Gastroesophageal sphincter (tissue), 4 donors: ENCODE data around the gene LURAP1L. TPM values are rescaled to one million over a fixed set of nuclear protein-coding genes. Genes with fewer than 3 reads are reported as not detected.
A peak's percentile ranks its signal among the peaks of the same experiment; 100 is the strongest.

Experiments used
- ATAC-seq: fragments of 150-250 bp; one replicate; pipeline ENCODE4 v1.9.1; 2016; ENCODE audit warnings: mild to moderate bottlenecking, moderate library complexity
- H3K27ac ChIP-seq, 4 donors: fragments of 200-600 bp; sonication (generic) in 3 of 4; 1 replicate in 3 of 4; 2 replicates in 1 of 4; pipeline ENCODE4 v1.5.1; 2016 to 2019
- H3K27me3 ChIP-seq: fragments of 200-600 bp; sonication (generic); one replicate; pipeline ENCODE4 v1.5.1; 2019
- H3K36me3 ChIP-seq, 2 donors: fragments of 200-600 bp; sonication (generic); one replicate each; pipeline ENCODE4 v1.5.1; 2019; ENCODE audit warnings: control low read depth in 1 of 2
- H3K4me1 ChIP-seq, 3 donors: fragments of 200-600 bp; sonication (generic); 1 replicate in 2 of 3; 2 replicates in 1 of 3; pipeline ENCODE4 v1.5.1; 2016 to 2019; ENCODE audit warnings: control low read depth in 2 of 3
- H3K4me3 ChIP-seq, 2 donors: fragments of 200-600 bp; sonication (generic); one replicate each; pipeline ENCODE4 v1.5.1; 2019; ENCODE audit warnings: mild to moderate bottlenecking in 1 of 2, moderate library complexity in 1 of 2
- H3K9me3 ChIP-seq, 3 donors: fragments of 200-600 bp; sonication (generic); one replicate each; pipeline ENCODE4 v1.5.1; 2017 to 2019; ENCODE audit warnings: control low read depth in 2 of 3
- CTCF ChIP-seq, 4 experiments: fragments of 200-600 bp in 2 of 4; fragments of 450-650 bp in 2 of 4; sonication (generic) in 1 of 4; IDR thresholded peaks; one replicate each; pipeline ENCODE4 v1.5.1; 2017 to 2019; ENCODE audit warnings: antibody characterized with exemption in 4 of 4, mild to moderate bottlenecking in 2 of 4, moderate library complexity in 2 of 4
- EP300 ChIP-seq: sonication (generic); formaldehyde crosslinking; IDR thresholded peaks from one replicate; pipeline ENCODE4 v1.6.1; 2017; ENCODE audit warnings: antibody characterized with exemption, mild to moderate bottlenecking
- POLR2A ChIP-seq, 2 donors: fragments of 450-650 bp; IDR thresholded peaks; one replicate each; pipeline ENCODE4 v1.6.1; 2017; ENCODE audit warnings: antibody characterized with exemption in 2 of 2, mild to moderate bottlenecking in 2 of 2, moderate library complexity in 1 of 2
- POLR2AphosphoS5 ChIP-seq: sonication (generic); formaldehyde crosslinking; IDR thresholded peaks from one replicate; pipeline ENCODE4 v1.6.1; 2017; ENCODE audit warnings: antibody characterized with exemption
- WGBS, 2 donors: methylation state at CpG; one replicate each; pipeline ENCODE4 v1.1.5; 2018; ENCODE audit warnings: low coverage in 1 of 2; 5-methylcytosine and 5-hydroxymethylcytosine counted together
- total RNA-seq, 4 donors: library from RNA; depleted of rRNA; stranded (reverse); fragments of >200 nt; gene quantifications; one replicate each; pipeline ENCODE4 v1.1.0, GENCODE V29; 2016

Gene LURAP1L
- total RNA-seq, 4 donors from 2014 or later = 13.7 to 29.6 (median 22.7) TPM

GRCh38 chr9:12813960-12814876 lies 39.4 kb downstream of the LURAP1L start:
- H3K9me3 ChIP-seq = no peaks in the 10 kb centered on the region
- peak; percentile 73 for TF ChIP-seq POLR2AphosphoS5
- no peak for TF ChIP-seq EP300
- TF ChIP-seq CTCF (IDR thresholded peaks at IDR 0.05) = peak; percentile 36 to 77 (median 58)
- no peak for TF ChIP-seq POLR2A (IDR thresholded peaks at IDR 0.05)
- H3K4me3 ChIP-seq = peak overlapping the region in 1 of 2 donors; percentile 2
- H3K27ac ChIP-seq = peak overlapping the region; percentile 73 to 84 (median 79)
- H3K4me1 ChIP-seq = peaks cover 15 to 80% (median 19%) of the 10 kb centered on the region in 3 donors
- no peaks in the 10 kb centered on the region for H3K36me3 ChIP-seq
- WGBS, 2 donors = 6 to 13% methylated on average over 5 to 6 of the region's 6 CpGs
- peak; percentile 89 for ATAC-seq
- no peaks in the 10 kb centered on the region for H3K27me3 ChIP-seq

GRCh38 chr9:12814877-12815237 lies 40.0 kb downstream of the LURAP1L start:
- Histone ChIP-seq H3K4me1 (peaks cover 13 to 81% (median 15%) of the 10 kb centered on the region in 3 donors), H3K36me3 (no peaks in the 10 kb centered on the region), H3K27me3 (no peaks in the 10 kb centered on the region), H3K27ac (peak overlapping the region; percentile 73 to 84 (median 79)), H3K4me3 (peak overlapping the region in 1 of 2 donors; percentile 2), H3K9me3 (no peaks in the 10 kb centered on the region)
- no peak for ATAC-seq
- no peak for TF ChIP-seq POLR2A (IDR thresholded peaks at IDR 0.05)
- no peak for TF ChIP-seq CTCF (IDR thresholded peaks at IDR 0.05)
- no peak for TF ChIP-seq POLR2AphosphoS5
- TF ChIP-seq EP300 = no peak

GRCh38 chr9:12815888-12816287 lies 41.1 kb downstream of the LURAP1L start:
- H3K36me3 ChIP-seq = no peaks in the 10 kb centered on the region
- no peak overlapping the region for H3K4me3 ChIP-seq
- peak overlapping the region in 3 of 4 donors; percentile 73 to 84 (median 77) for H3K27ac ChIP-seq
- H3K4me1 ChIP-seq = peaks cover 13 to 72% (median 15%) of the 10 kb centered on the region in 3 donors
- no peaks in the 10 kb centered on the region for H3K27me3 ChIP-seq
- no peak for ATAC-seq
- TF ChIP-seq EP300 (no peak), CTCF (IDR thresholded peaks at IDR 0.05) (no peak), POLR2AphosphoS5 (no peak), POLR2A (IDR thresholded peaks at IDR 0.05) (no peak)
- 91 to 94% methylated on average over 5 of the region's 5 CpGs for WGBS, 2 donors
- no peaks in the 10 kb centered on the region for H3K9me3 ChIP-seq

DNA sequence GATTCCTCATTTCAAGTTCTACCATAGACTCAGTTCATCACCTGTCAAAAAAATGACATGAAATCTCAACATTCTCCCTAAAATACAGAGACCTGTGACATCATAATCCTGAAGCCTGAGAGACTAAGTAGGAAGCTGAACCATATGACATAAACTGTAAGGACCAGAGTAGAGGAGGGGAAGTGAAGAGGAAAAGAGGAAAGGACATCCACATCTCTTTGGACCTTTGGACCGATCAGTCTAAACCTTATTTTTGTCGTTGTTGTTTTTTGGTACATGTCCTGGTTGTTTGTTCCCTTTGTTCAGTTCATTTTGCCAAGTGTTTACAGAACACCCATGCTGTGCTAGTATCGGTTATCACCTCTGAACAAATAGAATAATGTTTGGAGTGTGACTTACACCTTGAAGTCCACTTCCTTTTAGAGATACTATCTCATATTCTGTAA lies 41.9 kb downstream of the LURAP1L start:
- TF ChIP-seq POLR2A (IDR thresholded peaks at IDR 0.05) (no peak), CTCF (IDR thresholded peaks at IDR 0.05) (no peak), POLR2AphosphoS5 (no peak), EP300 (no peak)
- H3K36me3 ChIP-seq = no peaks in the 10 kb centered on the region
- peak overlapping the region in 1 of 4 donors; percentile 68 for H3K27ac ChIP-seq
- 87 to 89% methylated on average over 3 of the region's 3 CpGs for WGBS, 2 donors
- no peak overlapping the region for H3K4me3 ChIP-seq
- no peaks in the 10 kb centered on the region for H3K9me3 ChIP-seq
- H3K27me3 ChIP-seq = no peaks in the 10 kb centered on the region
- H3K4me1 ChIP-seq = peaks cover 13 to 71% (median 15%) of the 10 kb centered on the region in 3 donors
- no peak for ATAC-seq

- no peaks in the 10 kb centered on the region for H3K27me3 ChIP-seq
- H3K36me3 ChIP-seq = no peaks in the 10 kb centered on the region
- no peak for ATAC-seq
- H3K27ac ChIP-seq = peak overlapping the region in 3 of 4 donors; percentile 3 to 68 (median 62)
- peaks cover 13 to 61% (median 15%) of the 10 kb centered on the region in 3 donors for H3K4me1 ChIP-seq
- 69 to 83% methylated on average over 2 to 9 of the region's 9 CpGs for WGBS, 2 donors
- TF ChIP-seq POLR2A (IDR thresholded peaks at IDR 0.05) = no peak
- no peak for TF ChIP-seq EP300
- TF ChIP-seq CTCF (IDR thresholded peaks at IDR 0.05) = no peak
- TF ChIP-seq POLR2AphosphoS5 = no peak
- H3K4me3 ChIP-seq = no peak overlapping the region
- H3K9me3 ChIP-seq = no peaks in the 10 kb centered on the region
Observed at GRCh38 chr9:12817702-12818101, 42.9 kb downstream of the LURAP1L start.
